NCI-H146 treated with DMSO at 0.1 percent for 48 hours (cell line): ENCODE measurements around the gene KIRREL3.

Experiments used
- DNase-seq: peaks from one replicate; lab custom pipeline; 2025; ENCODE audit not compliant: unreplicated experiment; lab: John Stamatoyannopoulos, UW

The KIRREL3 gene

DNA sequence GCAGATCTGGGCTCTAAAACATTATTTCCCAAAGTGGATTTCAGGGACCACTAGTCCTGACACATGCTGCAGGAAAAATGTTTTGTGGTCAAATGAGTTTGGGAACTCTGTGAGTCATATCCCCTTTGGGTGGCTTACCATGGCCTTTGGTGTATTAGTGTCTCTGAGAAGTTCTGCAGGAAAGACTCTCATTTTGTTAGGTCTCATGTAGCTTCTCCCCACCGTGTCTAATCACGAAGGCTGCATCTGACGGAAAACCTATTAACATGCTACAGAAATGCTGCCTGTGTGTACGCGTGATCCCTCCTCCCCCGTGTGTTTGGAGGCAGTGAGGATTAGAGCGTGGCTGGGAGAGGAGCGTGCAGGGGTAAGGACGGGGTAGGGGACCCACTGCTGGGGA is 453.4 kb downstream of the KIRREL3 start:
- DNase-seq, result no peak

- no peak for DNase-seq
These were observed 453.9 kb downstream of the KIRREL3 start for GRCh38 chr11:126546694-126547093.

- DNase-seq, result no peak
These were observed 454.4 kb downstream of the KIRREL3 start for GRCh38 chr11:126546191-126546590.

- no peak for DNase-seq
These were observed 455.5 kb downstream of the KIRREL3 start for GRCh38 chr11:126545057-126545555.

DNA sequence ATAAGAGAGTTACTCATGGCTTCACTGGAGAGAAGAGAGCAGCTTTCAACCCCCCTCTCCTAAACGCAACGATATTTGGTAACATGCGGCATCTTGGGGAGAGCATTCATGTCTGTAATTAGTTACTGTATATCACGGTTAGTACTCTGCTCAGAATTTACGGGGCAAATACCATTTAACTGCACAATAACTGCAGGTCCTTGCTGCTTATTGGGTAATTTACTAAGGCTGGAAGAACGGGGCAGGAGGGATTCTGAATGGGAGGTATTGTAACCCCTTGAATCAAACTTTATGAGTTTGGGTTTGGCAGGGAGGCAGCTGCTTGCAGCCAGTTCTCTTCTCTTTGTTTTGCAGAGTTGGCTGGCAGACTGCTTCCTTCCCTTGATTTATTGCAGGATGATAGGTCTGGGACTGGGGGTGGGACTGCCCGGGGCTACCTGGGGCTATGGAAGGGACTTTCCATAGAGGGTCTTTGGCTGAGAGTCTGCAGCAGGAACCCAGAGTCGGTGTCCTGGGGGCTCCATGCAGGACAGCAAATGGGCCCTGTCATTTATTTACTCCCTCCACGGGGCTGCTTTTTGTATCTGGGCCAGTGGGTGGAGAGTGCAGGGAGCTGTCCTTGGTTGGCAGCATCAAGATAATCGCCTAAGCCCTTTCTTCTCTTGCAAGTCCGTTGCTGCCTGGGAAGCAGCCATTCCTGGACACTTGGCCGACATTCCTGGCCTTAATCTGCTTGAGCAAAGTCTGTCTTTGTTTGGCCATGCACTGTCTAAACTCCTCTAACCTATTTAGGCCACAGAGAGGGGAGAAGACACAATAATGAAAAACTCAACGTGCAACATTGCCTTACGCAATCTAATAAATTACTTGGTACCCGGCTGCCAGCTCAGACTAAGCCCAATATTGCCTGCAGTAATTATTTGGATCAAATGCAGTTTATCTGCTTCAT is 456.2 kb downstream of the KIRREL3 start:
- DNase-seq, result no peak

- no peak for DNase-seq
These were observed 456.9 kb downstream of the KIRREL3 start for GRCh38 chr11:126543691-126544090.

- DNase-seq, result no peak
These were observed 458.1 kb downstream of the KIRREL3 start for GRCh38 chr11:126542334-126543015.

DNA sequence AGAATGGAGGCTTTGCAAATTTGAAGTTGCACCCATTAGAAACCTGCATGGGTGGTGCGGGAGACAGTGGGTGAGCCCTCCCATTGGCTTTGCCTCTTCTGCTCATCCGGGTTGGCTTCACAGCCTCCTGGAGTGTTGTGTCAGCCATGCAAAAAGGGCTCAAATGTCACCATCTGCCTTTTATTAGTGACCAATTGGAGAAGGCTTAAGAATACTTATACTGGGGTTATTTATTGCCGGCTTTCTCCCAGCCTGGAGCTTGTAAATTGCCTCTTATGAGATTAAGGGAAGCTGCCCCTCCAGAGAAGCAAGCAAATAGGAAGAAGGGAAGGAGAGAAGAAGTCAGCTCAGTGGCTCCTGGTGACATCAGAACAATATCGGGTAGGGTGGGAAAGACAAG is 462.5 kb downstream of the KIRREL3 start:
- DNase-seq, result no peak

- DNase-seq, result no peak
These were observed 463.1 kb downstream of the KIRREL3 start for GRCh38 chr11:126537492-126537891.

DNA sequence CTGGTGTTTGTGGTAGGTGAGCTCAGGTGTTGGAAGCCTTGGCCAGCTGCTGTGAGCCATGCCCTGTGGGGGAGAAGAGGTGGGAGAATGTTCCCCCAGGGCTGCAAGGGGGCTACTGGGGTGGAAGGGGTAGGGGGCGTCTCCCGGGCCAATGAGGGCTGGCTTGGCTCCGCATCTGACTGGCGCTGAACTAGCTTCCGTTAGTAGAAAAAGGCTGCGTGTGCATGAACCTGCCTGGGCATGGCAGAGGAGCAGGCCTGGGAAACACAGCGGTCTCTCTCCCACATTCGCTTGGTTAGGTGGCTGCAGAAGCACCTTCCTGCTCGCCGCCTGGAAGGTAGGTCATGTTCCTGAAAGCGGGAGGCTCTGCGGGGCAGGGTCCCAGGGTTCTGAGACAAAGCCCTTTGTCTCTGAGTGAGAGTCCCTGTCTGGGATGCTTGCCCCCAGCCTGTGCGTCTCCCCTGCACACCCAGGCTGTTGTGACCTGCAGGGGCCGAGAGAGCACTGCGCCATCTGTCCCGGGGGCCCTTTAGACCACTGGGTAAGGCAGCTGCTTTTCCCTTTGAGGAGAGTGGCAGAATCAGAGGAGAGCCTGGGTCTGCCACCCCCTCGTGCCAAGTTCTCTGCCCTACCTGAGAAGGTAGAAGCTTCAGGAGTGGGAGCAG is 466.3 kb downstream of the KIRREL3 start:
- DNase-seq, result no peak

DNA sequence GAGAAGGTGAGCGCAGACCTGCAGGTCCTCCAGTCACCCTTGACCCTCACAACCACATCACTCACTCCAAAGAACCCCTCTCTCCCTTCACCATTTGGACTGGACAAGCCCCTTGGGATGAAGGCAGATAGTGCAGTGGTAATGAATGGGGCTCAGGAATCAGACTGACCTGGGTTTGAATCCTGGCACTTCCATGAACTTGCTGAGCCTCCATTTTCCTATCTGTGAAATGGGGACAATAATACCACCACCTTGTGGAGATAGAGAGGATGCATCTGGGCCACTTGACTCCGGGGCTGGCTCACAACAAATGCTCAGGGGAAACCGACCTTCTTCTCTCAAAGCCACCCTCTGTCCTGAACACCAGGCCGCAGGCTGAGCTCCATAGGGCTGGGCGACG is 467.0 kb downstream of the KIRREL3 start:
- DNase-seq, result no peak

- DNase-seq, result no peak
These were observed 470.2 kb downstream of the KIRREL3 start for GRCh38 chr11:126530416-126530815.

- DNase-seq, result no peak
These were observed 471.5 kb downstream of the KIRREL3 start for GRCh38 chr11:126529037-126529436.

DNA sequence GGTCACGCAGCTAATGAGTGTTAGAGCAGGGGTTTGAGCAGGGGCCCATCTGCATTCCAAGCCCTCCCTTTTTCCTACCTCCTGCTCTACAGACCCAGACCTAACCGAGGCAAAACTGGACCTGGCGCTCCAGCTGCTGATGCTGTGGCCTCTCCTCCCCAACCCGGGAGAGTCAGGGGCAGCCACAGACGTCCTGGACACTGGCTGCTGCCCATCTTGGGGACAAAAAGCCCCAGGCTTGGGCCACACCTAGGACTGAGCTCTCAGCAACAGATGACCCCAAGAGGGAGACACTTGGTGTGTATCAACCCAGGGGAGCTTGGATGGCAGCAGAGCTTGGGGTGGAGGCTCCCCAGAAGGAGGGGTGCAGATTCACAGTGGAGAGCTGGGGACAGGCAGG is 472.5 kb downstream of the KIRREL3 start:
- DNase-seq, result no peak

GRCh38 chr11:126527651-126528050 is 472.9 kb downstream of the KIRREL3 start:
- no peak for DNase-seq

GRCh38 chr11:126526471-126526870 is 474.1 kb downstream of the KIRREL3 start:
- DNase-seq, result no peak

GRCh38 chr11:126525702-126526101 is 474.9 kb downstream of the KIRREL3 start:
- DNase-seq, result no peak

DNA sequence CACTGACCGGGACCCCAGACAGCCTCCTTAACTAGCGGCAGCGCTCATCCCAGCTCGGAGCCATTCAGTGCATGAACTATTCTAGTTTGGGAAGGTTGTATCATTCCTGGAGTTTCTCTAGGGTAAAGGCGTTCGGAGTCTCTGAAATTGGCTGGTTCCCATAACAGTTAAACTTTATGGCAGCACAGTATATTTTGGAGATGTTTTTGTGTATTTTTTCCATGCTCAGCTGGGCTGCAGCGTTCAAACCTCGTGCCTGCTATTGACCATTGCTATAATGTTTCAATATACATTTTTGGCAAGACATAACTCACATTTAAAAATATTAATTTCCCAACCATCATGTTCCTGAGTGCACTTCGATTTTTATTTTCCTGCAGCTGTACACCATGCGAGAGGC is 475.4 kb downstream of the KIRREL3 start:
- no peak for DNase-seq

DNA sequence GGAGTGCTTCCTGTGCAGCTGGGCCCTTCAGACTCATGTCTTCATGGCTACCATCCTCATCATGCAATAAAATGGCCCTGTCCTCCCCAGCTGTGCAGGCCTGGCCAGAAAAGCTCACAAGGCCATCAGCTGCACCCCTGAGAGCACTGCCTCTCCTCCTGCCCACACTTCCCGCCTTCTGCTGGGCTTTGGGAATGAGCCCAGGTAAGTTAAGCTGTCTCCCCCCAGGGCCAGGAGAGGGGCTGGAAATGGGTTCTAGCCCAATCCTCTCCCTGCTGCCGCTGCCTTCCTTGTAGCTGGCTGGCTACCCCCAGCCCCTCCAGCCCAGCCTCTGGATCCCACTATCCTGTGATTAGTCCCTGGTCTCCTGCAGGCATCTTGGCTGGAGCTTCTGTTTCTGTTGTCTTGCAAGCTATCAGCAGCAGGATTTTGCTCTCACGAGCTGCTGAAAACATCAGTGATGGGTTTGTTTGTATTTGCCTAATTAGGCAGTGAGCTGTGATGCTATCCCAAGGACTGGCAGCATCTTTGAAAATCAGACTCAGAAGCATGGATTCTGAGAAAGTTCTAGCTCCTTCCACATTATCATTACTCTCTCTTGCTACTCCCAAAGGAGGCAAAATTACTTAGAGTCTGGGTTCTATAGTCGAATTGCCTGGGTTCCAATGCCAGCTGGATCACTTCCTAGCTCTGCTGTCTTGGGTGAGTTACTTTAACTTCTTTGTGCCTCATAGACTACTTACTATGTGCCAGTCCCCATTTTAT is 476.9 kb downstream of the KIRREL3 start:
- no peak for DNase-seq

DNA sequence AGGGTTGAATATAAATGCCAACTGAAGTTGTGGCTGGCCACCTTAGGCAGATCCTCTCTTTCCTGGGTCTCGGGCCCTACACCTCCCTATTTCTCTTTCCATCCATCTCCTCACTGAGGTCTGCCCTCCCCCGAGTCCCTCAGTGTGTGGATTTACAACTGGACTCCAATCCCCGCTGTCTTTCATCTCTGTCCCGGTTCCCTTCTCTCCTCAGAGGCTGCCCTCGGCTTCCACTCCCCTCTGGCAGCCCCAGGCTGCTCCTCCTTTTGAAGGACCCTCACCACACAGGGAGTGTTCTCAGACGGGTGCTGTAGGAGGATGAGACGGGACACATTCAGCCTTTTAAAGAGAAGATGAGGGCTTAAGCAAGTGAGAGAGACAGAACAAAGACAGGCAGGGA is 478.0 kb downstream of the KIRREL3 start:
- DNase-seq, result no peak

GRCh38 chr11:126522152-126522551 is 478.4 kb downstream of the KIRREL3 start:
- no peak for DNase-seq
